M059J (cell line): ENCODE data around the gene DGKI. TPM values are rescaled to one million over a fixed set of nuclear protein-coding genes. Genes with fewer than 3 reads are reported as not detected.
A peak's percentile ranks its signal among the peaks of the same experiment; 100 is the strongest.
"Not testable (repeated sequence)": the region's sequence is repeated elsewhere in the genome, so short reads cannot be mapped to it uniquely, and the experiment has no call there.

Experiments used
- DNase-seq: peaks from one replicate; pipeline ENCODE4 v3.0.0-alpha.2; 2012; ENCODE audit warnings: low read depth
- total RNA-seq: library from RNA; depleted of rRNA; stranded (reverse); fragments of >200 nt; shearing (Covaris generic); gene quantifications from 2 replicates; pipeline ENCODE4 v1.2.3, GENCODE V29; 2014

Gene DGKI
- total RNA-seq, 1 experiment from 2014 or later: 1.1 TPM

DNA sequence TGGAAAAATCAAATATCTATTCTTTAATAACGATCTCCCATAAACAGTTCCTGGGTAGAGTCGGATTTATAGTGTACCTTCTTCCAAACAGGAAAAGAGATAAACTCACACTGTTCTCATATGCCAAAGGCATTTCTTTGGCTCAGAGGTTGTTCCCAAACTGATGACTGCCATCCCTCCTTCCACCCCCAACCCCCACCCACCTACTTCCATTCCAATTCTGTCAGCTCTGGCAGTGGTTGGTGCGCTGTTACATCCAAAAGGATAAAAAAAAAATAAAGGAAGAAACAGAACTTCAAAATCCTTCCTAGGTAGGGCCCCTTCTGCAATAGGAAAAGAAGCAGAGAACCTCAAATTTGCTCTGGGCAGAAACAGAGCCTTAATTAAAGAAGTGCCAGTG, 104.7 kb downstream of the DGKI start:
- no peak for DNase-seq

DNA sequence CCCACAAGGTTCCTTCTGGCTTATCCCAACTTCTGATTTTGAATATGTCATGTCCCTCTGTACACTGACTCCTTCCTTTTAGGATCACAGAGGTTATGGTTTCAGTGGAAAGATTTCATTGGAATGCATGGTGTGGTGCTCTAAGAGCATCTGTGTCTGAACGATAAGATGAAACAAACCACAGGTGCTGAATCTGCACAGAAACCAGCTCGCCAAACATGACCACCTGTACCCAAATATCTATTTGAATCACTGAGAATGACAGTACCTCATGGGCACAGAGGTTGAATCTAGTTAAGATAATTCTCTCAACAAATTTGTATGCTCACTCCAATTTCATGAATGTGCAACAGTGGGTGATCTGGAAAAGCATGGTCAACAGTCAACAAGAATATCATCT, 105.3 kb downstream of the DGKI start:
- no peak for DNase-seq

DNA sequence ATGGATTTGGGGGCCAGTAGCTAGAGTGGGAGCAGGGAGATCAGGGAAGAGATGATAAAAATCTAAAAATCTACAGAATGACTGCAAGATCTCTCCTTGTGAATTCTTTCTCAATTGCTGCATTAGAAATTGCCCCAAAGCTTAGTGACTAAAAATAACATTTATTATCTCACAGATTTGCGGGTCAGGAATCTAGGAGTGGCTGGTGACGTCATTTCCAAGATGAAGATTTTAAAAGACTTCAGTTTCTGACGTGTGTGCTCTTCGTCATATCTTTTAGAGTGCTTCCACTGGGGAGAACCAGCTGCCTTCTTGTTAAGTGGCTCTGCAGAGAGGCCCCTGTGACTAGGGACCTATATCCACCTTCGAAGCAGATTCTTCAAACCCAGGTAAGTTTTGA, 112.6 kb downstream of the DGKI start:
- peak; percentile 38 for DNase-seq

DNA sequence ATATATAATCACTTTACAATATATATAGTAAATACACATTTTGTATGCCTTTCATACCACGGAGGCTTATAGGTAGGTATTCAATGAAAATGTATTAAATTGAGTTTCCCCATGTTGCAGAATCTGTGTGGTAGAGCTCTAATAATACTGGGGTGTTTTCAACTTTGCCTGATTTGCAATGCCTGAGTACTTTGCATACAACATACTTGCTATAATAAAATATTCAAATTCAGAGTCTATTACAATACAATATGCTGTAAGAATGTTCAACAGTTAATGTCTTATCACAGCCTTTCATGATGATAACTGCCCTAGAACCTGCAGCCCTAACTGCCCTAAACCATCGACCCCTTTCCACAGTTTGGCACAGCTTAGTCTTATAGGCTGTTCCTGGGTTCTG, 114.6 kb downstream of the DGKI start:
- no peak for DNase-seq

DNA sequence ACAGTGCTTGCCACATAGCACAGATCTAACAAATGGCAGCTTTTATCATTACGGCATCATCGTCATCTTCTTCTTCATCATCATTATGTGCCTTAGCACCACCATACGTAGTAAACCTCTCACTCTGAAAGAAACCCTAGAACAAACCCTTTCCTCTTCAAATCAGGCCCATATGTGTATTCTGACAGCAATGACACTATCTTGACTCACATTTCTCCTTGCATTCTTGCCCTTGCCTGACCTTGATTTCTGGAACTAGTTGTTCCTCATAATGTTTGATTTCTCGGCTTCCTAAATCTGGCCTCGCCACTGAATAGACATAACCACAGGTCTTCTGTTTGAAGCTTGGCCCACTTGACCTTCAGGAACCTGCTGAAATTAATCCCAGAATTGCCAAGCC, 115.3 kb downstream of the DGKI start:
- DNase-seq: peak; percentile 50

DNA sequence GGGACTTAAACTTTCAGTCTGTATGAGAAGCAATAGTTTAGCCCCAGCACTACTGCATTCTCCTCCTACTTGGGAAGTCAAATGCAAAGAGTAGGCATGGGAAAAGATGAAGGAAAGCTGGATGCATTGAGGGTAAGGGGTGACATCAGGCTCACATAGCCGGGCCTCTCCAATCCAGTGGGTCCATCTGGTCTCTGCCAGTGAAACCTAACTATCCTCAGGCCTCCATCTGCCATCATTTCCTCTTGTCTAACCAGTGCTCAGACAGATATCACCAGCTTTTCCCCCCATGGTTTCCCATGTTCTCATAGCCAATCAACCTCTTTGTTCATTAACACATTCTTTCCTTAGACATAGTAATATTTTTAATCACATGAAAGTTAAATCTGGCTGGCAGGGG, 118.3 kb downstream of the DGKI start:
- DNase-seq: no peak

DNA sequence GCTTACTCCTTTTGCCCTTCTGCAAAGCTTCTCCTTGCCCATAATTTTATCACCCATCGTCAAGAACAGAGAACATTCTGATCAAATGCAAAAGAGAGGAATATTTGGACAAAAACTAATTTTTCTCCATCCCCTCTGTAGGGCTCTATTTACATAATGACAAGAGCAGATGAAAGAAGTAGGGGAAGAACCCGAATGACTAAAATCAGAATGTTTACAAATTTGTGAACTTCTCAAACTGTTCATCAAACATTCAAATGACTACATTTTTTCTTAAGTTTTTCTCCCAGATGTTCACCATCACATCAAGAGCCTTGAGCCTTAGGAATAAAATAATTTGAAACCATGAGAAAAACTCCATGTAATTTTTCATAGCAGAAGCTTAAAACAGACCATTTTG, 119.4 kb downstream of the DGKI start:
- no peak for DNase-seq

DNA sequence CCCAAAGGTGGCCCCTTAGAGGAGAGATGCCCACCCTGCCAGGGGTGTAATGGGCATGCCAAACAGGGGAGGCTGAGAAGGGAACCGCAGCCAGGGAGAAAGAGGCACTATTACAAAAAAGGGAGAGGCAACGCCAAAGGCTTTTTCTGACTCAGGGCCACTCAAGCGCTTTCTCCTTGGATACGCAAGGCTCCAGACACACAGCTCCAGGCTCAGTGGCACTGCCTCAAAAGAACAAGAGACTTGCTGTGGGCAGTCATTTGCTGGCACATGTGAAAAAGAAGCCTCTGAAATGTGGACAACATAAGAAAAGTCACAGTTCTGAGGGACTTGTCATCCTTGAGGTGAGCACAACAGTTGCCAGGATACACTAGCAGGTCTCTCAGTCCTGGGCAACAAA, 128.4 kb downstream of the DGKI start:
- DNase-seq: peak; percentile 4

DNA sequence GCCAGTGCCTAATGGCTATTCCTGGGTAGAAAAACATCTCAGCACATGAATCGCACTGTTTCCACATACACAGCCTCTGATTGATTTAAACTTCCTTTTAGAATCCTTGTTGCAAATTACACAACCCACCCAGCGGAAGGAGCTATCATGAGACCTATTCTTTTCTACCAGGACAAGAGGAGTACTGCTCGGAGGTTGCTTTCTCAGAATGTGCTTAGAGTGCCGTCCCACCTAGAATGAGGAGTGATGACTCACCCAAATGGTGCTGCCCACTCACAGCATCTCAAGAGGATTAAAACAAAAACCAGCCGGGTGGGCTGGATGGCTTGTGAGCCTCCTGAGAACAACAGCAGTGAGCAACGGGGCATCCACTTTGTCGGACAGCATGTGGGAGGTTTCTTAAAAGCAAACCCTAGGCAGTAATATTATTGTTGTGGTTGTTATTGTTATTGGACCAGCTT, 128.9 kb downstream of the DGKI start:
- peak; percentile 6 for DNase-seq

DNA sequence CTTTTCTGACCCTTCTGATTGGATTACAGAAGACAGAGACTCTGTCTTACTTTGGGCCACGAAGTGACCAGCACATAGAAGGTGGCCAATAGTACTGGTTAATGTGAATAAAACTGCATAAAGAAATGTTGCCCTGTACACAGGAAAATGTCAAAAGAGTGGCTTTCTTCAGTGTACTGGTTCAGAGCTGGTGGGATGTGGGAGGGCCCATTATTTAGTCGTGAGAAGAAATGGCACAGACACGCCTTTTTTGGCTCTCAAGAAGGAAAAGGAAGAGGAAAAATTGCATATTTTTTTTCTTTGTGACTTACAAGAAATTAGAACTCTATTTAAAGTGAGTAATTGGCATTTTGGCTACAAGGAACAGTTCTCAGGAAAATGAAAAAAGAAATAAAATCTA, 129.7 kb downstream of the DGKI start:
- no peak for DNase-seq

DNA sequence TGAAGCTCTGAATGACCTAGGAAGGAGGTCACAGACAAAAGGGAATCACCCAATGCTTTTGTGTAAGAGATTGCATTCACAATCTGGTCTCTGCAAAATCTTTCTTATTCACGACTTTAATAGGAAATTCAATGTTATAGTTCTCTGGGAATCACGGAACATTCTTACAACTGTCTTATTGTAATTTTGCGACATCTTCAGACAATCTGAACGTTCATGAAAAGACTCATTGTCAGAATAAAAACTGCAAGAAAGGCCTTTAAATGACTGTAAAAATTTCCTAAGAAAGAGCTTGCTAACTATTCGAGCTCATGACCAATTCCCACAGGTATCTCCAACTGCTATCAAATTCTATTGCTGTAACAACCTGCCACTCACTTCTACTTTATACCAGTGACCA, 130.7 kb downstream of the DGKI start:
- DNase-seq: no peak

DNA sequence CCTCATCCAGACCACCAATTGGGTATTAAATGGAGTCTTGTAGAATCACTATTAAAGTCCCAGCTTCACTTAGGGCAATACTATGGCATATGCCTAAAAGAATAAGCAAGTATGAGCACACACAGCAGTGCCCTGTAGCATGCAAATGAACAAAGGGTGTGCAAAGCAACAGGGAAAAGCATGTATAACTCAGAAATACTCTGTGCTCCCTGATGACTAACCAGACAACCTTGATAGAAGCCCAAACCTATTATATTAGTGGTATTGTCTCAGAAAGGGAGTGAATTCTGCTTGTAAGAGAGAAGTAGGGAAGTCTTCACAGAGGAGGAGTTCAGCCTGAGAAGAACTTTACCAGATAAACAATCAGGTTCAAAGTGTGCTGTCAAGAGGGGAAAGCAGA, 131.2 kb downstream of the DGKI start:
- peak; percentile 13 for DNase-seq

DNA sequence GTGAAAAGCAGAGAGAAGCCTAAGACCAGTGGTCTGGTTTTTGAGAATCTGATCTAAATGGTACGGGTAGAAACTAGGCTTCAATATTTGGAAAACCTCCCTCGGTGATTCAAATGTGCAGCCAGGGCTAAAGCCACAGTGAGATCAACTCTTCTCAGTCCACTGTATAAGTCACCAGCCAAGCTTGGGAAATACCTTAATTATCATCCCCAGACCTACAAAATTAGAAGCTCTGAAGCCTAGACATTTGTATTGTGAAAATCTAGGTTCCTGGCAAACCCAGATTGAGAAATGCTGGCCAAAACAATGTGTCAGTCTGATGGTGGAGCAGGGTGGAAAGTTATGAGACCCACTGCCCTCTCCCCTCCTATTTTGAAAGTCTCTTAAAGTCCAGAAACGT, 131.7 kb downstream of the DGKI start:
- DNase-seq: peak; percentile 13

DNA sequence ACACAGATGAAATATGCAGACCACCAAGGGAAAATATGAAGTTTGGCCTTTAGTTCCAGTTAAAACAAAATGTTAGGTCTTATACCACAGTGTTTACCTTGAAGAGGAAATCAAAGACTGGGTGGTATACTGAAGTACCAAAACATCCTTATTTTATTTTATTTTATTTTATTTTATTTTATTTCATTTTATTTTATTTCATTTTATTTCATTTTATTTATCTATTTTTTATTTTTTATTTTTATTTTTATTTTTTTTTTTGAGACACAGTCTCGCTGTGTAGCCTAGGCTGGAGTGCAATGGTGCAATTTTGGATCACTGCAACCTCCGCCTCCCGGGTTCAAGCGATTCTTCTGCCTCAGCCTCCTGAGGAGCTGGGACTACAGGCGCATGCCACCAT, 140.4 kb downstream of the DGKI start:
- DNase-seq: not testable (repeated sequence)

DNA sequence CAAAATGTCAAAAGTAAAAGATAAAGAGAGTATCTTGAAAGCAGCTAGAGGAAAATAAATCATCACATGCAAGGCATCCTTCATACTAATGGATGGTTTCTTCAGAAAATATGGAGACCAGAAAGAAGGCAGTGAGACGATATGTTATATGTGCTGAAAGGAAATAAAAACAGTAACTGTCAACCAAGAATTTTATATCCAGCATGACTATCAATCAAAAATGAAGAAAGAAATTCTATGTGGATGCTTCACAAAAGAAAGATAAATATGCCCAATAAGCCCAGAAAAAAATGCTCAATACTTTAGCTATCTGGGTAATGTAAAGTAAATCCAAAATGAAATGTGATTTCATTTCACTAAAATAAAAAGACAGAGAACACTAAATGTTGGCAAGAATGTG, 142.1 kb downstream of the DGKI start:
- no peak for DNase-seq

DNA sequence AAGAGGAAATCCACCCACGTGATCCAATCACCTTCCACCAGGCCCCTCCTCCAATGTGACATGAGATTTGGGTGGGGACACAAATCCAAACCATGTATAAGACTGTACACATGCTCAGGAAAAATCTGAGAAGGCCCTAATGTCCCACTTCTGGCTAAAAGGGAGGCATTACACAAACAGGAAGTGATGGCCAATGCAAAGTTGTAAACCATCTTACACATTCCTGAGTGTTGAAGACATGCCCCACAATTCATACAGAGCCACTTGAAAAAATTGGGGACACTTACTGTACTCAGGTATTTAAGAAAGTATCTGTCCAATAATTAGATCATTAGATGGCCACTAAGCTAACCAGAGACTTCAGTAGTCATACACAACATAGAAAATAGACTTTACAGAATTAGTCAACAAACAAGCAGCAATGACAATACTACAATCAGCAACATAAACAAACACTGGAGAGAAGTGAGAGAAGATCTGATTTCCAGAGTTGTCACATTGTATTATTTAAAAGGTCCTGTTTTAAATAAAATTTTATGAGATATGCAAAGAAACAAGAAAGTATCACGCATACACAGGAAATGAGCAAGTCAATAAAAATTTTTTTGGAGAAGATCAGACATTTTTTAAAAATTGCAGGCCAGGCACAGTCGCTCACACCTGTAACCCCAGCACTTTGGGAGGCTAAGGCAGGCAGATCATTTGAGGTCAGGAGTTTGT, 143.3 kb downstream of the DGKI start:
- DNase-seq: peak; percentile 55

DNA sequence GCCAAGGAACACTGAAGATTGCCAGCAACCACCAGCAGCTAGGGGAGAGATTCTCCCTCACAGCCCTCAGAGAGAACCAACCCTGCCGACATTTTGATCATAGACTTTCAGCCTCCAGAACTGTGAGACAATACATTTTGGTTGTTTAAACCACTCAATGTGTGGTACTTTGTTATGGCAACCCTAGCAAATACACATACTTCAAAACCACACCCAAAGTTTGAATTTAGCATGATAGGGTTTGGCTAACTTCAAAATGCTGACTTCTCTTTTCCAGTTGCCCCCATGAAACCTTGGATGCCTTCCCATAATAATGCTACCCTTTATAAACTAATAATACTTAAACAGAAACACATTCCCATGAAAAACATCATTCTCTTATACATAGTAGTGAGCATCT, 149.8 kb downstream of the DGKI start:
- DNase-seq: peak; percentile 18

DNA sequence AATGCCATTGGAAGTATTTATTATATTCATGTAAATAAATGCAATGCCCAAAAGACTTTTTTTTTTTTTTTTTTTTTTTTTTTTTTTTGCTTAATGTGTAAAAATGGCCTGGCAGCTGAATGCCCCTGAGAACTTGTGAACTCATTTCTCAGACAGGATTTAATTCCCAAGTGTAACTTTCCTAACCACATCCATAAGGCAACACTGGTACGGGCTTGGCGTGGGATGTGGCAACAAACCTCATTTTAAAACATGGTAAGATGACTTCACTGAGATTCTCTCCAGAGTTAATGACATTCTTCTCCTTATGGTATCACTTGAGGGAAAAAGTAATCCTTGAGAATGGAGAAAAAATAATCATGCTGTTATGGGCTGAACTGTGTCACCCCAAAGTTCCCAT, 150.4 kb downstream of the DGKI start:
- peak; percentile 5 for DNase-seq

DNA sequence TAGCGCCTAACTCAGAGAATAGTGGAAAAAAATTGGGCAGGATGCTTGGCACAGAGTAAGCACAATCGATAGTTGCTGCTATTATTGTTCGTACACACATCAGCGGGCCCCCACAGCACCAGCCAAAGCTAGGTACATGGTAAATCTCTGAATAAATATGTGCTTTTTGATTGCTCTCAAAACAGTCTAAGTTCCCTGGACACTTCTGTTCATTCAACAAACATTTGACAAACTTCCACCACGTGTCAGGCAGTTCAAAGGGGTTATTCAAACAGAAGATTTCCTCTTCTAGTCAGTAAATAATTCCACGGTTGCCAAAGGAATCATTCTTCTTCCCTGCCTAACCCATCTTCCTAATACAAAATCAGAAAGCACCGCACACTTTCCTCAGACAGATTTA, 150.8 kb downstream of the DGKI start:
- DNase-seq: no peak

DNA sequence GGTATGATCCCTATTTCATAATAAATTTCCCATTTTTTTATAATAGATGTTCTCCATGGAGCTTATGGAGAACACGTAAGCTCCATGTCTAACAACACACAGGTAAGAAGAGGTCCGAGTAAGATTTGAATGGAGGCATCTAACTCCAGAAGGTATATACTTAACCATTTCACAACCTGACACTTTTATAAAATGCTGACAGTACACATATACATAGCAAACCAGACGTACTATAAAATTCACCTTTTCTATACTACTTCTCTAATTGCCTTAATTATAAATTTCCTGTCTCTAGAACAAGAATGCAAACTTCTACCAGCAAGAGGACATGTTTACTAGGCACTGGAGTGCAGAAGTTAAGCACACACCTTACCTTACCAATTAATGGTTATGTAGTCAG, 151.3 kb downstream of the DGKI start:
- DNase-seq: no peak

DNA sequence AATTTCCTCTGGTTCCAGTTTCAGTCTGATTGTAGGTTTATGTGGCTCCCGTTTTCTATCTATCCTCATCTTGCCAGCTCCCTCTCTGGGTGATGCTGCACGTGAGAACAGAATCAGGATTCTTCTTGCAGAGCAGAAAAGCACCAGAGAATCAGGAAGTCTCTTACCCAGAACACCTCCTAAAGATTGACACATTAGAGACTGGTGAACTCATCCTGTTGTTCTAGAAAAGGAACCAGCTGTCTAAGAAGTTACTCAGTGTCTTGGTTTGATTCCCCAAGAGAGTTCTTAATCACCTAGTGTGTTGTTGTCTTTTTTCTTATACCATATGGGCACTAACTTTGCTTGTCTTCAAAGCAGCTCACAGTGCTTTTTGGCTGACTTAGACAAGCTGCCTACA, 152.4 kb downstream of the DGKI start:
- DNase-seq: no peak

DNA sequence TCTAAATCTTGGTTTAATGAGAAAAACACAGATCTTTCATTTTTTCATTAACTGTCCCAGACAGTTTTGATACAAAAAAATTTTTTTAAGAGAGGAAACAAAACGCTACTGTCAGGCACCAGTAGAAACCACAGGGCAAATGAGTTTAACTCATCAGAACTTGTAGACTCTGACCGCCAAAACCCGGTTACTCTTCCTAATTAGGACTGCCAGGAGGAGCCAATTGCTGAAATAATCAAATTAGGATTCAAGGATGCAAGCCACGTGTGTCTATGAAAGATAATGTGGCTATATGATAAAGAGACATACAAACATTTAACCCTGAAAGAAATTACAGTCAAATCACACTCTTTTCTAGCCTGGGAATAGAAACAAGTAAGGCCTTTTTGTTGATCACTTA, 154.4 kb downstream of the DGKI start:
- DNase-seq: no peak

DNA sequence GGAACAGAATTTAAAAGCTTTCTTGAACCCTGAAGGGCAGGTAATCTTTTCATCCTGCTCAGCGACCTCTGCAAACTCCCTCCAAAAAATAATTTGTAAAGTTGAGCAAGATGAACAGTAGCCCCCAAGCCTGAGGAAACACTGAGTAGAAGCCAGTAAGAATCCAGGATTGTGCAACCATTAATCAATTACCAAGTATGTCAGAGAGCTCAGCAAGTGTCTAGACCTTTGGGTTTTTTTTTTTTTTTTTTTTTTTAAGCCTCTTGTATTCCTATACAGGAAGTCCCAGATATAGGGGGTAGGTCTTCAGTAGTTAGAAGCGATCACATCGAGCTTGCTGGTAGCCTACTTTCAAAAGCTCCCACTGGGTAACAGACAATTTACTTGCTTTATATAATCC, 155.2 kb downstream of the DGKI start:
- DNase-seq: no peak

DNA sequence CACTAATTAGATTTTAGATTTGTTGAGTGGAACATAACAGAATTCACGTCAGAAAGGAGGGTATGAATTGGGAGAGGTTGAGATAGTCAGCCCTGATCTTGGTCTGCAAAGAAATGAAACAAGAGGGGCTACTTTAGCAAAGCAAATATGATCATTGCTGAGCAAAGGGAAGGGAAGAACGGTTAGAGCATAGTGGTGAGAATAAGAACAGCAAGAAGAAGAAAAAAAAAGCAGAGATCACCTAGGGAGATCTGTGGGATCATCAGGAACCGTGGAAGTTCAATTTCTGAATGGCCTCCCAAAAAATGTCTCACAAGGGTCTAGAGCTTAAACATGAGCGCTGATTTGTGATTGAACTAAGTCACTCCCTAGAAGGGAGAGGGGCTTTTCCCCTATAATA, 156.1 kb downstream of the DGKI start:
- no peak for DNase-seq
